GM19099 (cell line): ENCODE measurements around the gene NEUROD2.

ENCODE experiments used
- POLR2A ChIP-seq: IDR thresholded peaks from 3 replicates; pipeline ENCODE4 v1.6.1; 2011; ENCODE audit warnings: low read depth; ENCODE audit not compliant: insufficient read length; ENCODE audit errors: extremely low read depth

Gene NEUROD2

GRCh38 chr17:39603304-39604016, 4.3 kb downstream of the NEUROD2 start:
- no peak for TF ChIP-seq POLR2A

- TF ChIP-seq POLR2A = no peak
Measured at GRCh38 chr17:39602533-39603303, 5.0 kb downstream of the NEUROD2 start.

- no peak for TF ChIP-seq POLR2A
Measured at GRCh38 chr17:39601758-39602532, 5.8 kb downstream of the NEUROD2 start.

- no peak for TF ChIP-seq POLR2A
Measured at GRCh38 chr17:39600997-39601597, 6.6 kb downstream of the NEUROD2 start.

- TF ChIP-seq POLR2A = no peak
Measured at GRCh38 chr17:39600288-39600996, 7.3 kb downstream of the NEUROD2 start.

- TF ChIP-seq POLR2A = no peak
Measured at GRCh38 chr17:39599665-39600231, 8.0 kb downstream of the NEUROD2 start.

- TF ChIP-seq POLR2A = no peak
Measured at GRCh38 chr17:39599004-39599664, 8.6 kb downstream of the NEUROD2 start.

- TF ChIP-seq POLR2A = no peak
Measured at GRCh38 chr17:39598630-39599003, 9.1 kb downstream of the NEUROD2 start.

GRCh38 chr17:39598047-39598481, 9.7 kb downstream of the NEUROD2 start:
- no peak for TF ChIP-seq POLR2A

- TF ChIP-seq POLR2A = no peak
Measured at GRCh38 chr17:39597372-39598046, 10.2 kb downstream of the NEUROD2 start.

- no peak for TF ChIP-seq POLR2A
Measured at GRCh38 chr17:39596543-39597267, 11.0 kb downstream of the NEUROD2 start.

- no peak for TF ChIP-seq POLR2A
Measured at GRCh38 chr17:39595928-39596510, 11.7 kb downstream of the NEUROD2 start.
